Measurements from ENCODE around the gene LRRC8B. TPM values are rescaled to one million over a fixed set of nuclear protein-coding genes. Genes with fewer than 3 reads are reported as not detected.
"Not testable (repeated sequence)": the region's sequence is repeated elsewhere in the genome, so short reads cannot be mapped to it uniquely, and the experiment has no call there.

Gene LRRC8B
- total RNA-seq, 1 experiment from 2014 or later = 24.2 TPM

- TF ChIP-seq, protein P1, sequence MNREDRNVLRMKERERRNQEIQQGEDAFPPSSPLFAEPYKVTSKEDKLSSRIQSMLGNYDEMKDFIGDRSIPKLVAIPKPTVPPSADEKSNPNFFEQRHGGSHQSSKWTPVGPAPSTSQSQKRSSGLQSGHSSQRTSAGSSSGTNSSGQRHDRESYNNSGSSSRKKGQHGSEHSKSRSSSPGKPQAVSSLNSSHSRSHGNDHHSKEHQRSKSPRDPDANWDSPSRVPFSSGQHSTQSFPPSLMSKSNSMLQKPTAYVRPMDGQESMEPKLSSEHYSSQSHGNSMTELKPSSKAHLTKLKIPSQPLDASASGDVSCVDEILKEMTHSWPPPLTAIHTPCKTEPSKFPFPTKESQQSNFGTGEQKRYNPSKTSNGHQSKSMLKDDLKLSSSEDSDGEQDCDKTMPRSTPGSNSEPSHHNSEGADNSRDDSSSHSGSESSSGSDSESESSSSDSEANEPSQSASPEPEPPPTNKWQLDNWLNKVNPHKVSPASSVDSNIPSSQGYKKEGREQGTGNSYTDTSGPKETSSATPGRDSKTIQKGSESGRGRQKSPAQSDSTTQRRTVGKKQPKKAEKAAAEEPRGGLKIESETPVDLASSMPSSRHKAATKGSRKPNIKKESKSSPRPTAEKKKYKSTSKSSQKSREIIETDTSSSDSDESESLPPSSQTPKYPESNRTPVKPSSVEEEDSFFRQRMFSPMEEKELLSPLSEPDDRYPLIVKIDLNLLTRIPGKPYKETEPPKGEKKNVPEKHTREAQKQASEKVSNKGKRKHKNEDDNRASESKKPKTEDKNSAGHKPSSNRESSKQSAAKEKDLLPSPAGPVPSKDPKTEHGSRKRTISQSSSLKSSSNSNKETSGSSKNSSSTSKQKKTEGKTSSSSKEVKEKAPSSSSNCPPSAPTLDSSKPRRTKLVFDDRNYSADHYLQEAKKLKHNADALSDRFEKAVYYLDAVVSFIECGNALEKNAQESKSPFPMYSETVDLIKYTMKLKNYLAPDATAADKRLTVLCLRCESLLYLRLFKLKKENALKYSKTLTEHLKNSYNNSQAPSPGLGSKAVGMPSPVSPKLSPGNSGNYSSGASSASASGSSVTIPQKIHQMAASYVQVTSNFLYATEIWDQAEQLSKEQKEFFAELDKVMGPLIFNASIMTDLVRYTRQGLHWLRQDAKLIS (CRISPR knock-in tag; IDR thresholded peaks at IDR 0.05; ENCODE audit: borderline replicate concordance) = no peak
- TF ChIP-seq, protein P2, sequence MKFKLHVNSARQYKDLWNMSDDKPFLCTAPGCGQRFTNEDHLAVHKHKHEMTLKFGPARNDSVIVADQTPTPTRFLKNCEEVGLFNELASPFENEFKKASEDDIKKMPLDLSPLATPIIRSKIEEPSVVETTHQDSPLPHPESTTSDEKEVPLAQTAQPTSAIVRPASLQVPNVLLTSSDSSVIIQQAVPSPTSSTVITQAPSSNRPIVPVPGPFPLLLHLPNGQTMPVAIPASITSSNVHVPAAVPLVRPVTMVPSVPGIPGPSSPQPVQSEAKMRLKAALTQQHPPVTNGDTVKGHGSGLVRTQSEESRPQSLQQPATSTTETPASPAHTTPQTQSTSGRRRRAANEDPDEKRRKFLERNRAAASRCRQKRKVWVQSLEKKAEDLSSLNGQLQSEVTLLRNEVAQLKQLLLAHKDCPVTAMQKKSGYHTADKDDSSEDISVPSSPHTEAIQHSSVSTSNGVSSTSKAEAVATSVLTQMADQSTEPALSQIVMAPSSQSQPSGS (CRISPR knock-in tag; IDR thresholded peaks at IDR 0.05; ENCODE audit: borderline replicate concordance, low read depth) = no peak
- TF ChIP-seq, protein P3, sequence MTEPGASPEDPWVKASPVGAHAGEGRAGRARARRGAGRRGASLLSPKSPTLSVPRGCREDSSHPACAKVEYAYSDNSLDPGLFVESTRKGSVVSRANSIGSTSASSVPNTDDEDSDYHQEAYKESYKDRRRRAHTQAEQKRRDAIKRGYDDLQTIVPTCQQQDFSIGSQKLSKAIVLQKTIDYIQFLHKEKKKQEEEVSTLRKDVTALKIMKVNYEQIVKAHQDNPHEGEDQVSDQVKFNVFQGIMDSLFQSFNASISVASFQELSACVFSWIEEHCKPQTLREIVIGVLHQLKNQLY (CRISPR knock-in tag; IDR thresholded peaks at IDR 0.05) = no peak
These were observed 13.7 kb downstream of the LRRC8B start (continued) for GRCh38 chr1:89538361-89538760.

DNA sequence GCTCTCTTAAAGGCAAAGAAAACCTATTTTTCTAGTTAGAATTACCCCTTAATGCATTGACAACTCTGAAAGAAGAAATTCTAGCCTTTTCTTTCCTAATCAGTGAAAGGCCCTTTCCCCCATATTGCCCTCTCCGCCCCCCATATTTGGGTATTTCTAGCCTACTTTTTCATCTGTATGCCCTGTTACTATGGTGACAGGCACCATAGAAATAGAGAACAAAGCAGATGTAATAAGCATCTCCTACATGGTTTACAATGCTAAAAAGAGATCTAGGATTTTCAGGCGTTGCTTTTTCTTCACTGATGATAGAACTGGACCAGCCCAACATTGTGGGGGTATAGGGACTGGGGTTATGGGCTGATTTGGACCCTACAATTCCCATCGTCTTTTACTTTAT is 14.5 kb downstream of the LRRC8B start:
- H3K9me3 Mint-ChIP-seq = no peaks in the 10 kb centered on the region
- H3K4me1 Mint-ChIP-seq = peaks cover 8% of the 10 kb centered on the region
- CTCF ChIA-PET = no interaction called here

GRCh38 chr1:89540406-89540970 is 15.9 kb downstream of the LRRC8B start:
- ATAC-seq = no peak
- no peak for TF ChIP-seq GRHL2 (CRISPR knock-in tag; IDR thresholded peaks at IDR 0.05; ENCODE audit: insufficient replicate concordance, severe bottlenecking)
- H3K9me3 Mint-ChIP-seq = no peaks in the 10 kb centered on the region
- no peak for DNase-seq (ENCODE audit: low spot score)
- no peaks in the 10 kb centered on the region for H3K36me3 Mint-ChIP-seq
- H3K4me3 Mint-ChIP-seq = no peak overlapping the region
- ChIA-PET POLR2A (no interaction called here), CTCF (no interaction called here)
- peaks cover 4% of the 10 kb centered on the region for H3K4me1 Mint-ChIP-seq
- no peaks in the 10 kb centered on the region for H3K27me3 Mint-ChIP-seq (ENCODE audit: low read depth)
- peak overlapping the region; percentile 2; the same call in 1 of the 2 replicates for H3K27ac Mint-ChIP-seq

More for the DNA sequence above, 14.5 kb downstream of the LRRC8B start:
- POLR2A ChIA-PET = no interaction called here
- no peak for DNase-seq (ENCODE audit: low spot score)
- no peak overlapping the region for H3K27ac Mint-ChIP-seq
- no peaks in the 10 kb centered on the region for H3K27me3 Mint-ChIP-seq (ENCODE audit: low read depth)
- TF ChIP-seq CDX4 (CRISPR knock-in tag; IDR thresholded peaks at IDR 0.05; ENCODE audit: borderline replicate concordance) = no peak
- TF ChIP-seq ZNF671 (CRISPR knock-in tag; IDR thresholded peaks at IDR 0.05) = no peak
- no peak for ATAC-seq
- H3K4me3 Mint-ChIP-seq = no peak overlapping the region
- no peaks in the 10 kb centered on the region for H3K36me3 Mint-ChIP-seq

DNA sequence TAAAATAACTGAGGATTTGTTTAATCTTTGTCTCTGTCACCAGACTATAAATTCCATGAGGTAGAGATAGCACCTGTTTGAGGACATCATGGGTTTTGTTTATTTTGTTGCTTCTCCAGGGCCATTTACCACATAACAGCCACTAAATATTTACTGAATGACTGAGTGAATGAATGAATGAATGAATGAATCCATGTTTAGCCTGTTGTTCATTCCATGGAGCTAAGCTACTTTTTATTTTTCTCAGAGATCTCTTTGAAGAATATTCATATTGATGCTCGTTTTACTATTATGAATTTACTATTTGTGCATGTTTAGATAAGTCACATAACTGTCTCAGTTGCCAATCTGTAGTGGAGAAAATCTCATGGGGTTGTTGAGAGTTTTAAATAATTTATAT is 17.7 kb downstream of the LRRC8B start:
- CTCF ChIA-PET = interaction anchor here (1.0 kb wide), 1 partner anchor 17 kb away, joined by 3 read pairs; no protein-coding TSS in a partner anchor
- DNase-seq (ENCODE audit: low spot score) (no peak), ATAC-seq (no peak)
- H3K4me3 Mint-ChIP-seq = no peak overlapping the region
- no peaks in the 10 kb centered on the region for H3K36me3 Mint-ChIP-seq
- POLR2A ChIA-PET = no interaction called here
- no peaks in the 10 kb centered on the region for H3K27me3 Mint-ChIP-seq (ENCODE audit: low read depth)
- no peaks in the 10 kb centered on the region for H3K9me3 Mint-ChIP-seq
- H3K27ac Mint-ChIP-seq = no peak overlapping the region
- TF ChIP-seq GRHL2 (CRISPR knock-in tag; IDR thresholded peaks at IDR 0.05; ENCODE audit: insufficient replicate concordance, severe bottlenecking) = no peak
- no peak for TF ChIP-seq ZNF232 (CRISPR knock-in tag; IDR thresholded peaks at IDR 0.05)
- H3K4me1 Mint-ChIP-seq = peaks cover 4% of the 10 kb centered on the region

DNA sequence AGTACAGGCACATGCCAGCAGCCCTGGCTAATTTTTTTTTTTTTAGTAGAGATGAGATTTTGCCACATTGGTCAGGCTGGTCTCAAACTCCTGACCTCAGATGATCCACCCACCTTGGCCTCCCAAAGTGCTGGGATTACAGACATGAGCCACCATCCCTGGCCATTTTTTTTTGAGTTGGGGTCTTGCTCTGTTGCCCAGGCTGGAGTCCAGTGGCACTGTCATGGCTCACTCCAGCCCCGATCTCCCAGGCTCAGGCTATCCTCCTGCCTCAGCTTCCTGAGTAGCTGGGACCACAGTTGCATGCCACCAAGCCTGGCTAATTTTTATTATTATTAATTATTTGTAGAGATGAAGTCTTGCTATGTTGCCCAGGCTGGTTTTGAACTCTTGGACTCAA is 19.0 kb downstream of the LRRC8B start:
- DNase-seq (ENCODE audit: low spot score); H3K36me3 Mint-ChIP-seq; H3K9me3 Mint-ChIP-seq; ATAC-seq; H3K27me3 Mint-ChIP-seq (ENCODE audit: low read depth); H3K27ac Mint-ChIP-seq; POLR2A ChIA-PET; H3K4me3 Mint-ChIP-seq; CTCF ChIA-PET: not testable (repeated sequence)
- peak; percentile 52; the same call in 1 of the 2 replicates for TF ChIP-seq ZNF121 (CRISPR knock-in tag; IDR thresholded peaks at IDR 0.05)
- peaks cover 10% of the 10 kb centered on the region for H3K4me1 Mint-ChIP-seq

Data from WTC11 (cell line).